Smooth muscle cell (in vitro differentiated cells): ENCODE data around the gene NGEF. TPM values are rescaled to one million over a fixed set of nuclear protein-coding genes. Genes with fewer than 3 reads are reported as not detected.

Source experiments
- DNase-seq: peaks from one replicate; lab custom pipeline; 2025; ENCODE audit not compliant: unreplicated experiment; lab: John Stamatoyannopoulos, UW
- H2AFZ ChIP-seq: fragments of 200-600 bp; sonication (generic); 2 replicates; pipeline ENCODE4 v1.6.0; 2016; ENCODE audit warnings: antibody characterized with exemption, low read depth, mild to moderate bottlenecking
- H3F3A ChIP-seq: fragments of 200-600 bp; sonication (generic); 2 replicates; pipeline ENCODE4 v1.6.0; 2017; ENCODE audit warnings: antibody characterized with exemption, low read depth
- H3K27ac ChIP-seq: fragments of 200-600 bp; sonication (generic); 2 replicates; pipeline ENCODE4 v1.5.1; 2016; ENCODE audit warnings: low read depth, mild to moderate bottlenecking
- H3K27me3 ChIP-seq: fragments of 200-600 bp; sonication (generic); 2 replicates; pipeline ENCODE4 v1.6.1; 2016; ENCODE audit warnings: low read depth, mild to moderate bottlenecking
- H3K36me3 ChIP-seq: fragments of 200-600 bp; sonication (generic); 2 replicates; pipeline ENCODE4 v1.5.1; 2016; ENCODE audit warnings: low read depth
- H3K4me1 ChIP-seq: fragments of 200-600 bp; sonication (generic); 2 replicates; pipeline ENCODE4 v1.5.1; 2016; ENCODE audit warnings: low read depth
- H3K4me2 ChIP-seq: fragments of 200-600 bp; sonication (generic); 2 replicates; pipeline ENCODE4 v1.6.0; 2016; ENCODE audit warnings: mild to moderate bottlenecking
- H3K4me3 ChIP-seq: fragments of 200-600 bp; sonication (generic); 2 replicates; pipeline ENCODE4 v1.5.1; 2016; ENCODE audit warnings: mild to moderate bottlenecking
- H3K79me2 ChIP-seq: fragments of 200-600 bp; sonication (generic); 2 replicates; pipeline ENCODE4 v1.6.0; 2016; ENCODE audit warnings: low read depth, mild to moderate bottlenecking
- H3K9ac ChIP-seq: fragments of 200-600 bp; sonication (generic); 2 replicates; pipeline ENCODE4 v1.6.0; 2016; ENCODE audit warnings: low read depth
- H3K9me3 ChIP-seq: fragments of 200-600 bp; sonication (generic); replicated peaks from 2 replicates; pipeline ENCODE4 v1.5.1; 2016; ENCODE audit warnings: low read depth
- H4K20me1 ChIP-seq: fragments of 200-600 bp; sonication (generic); 2 replicates; pipeline ENCODE4 v1.6.0; 2016; ENCODE audit warnings: low read depth
- CTCF ChIP-seq: fragments of 200-600 bp; sonication (generic); IDR thresholded peaks from 2 replicates; pipeline ENCODE4 v1.5.1; 2017; ENCODE audit warnings: borderline replicate concordance, mild to moderate bottlenecking, antibody characterized with exemption; ENCODE audit not compliant: insufficient read depth, poor library complexity, severe bottlenecking
- WGBS: methylation state at CpG from one replicate; pipeline ENCODE4 v1.1.7; 2016; ENCODE audit warnings: low lambda C conversion rate; 5-methylcytosine and 5-hydroxymethylcytosine counted together
- polyA plus RNA-seq: library from polyadenylated mRNA; unstranded; fragments of >200 nt; fragmentation: Nextera tagmentation; extraction: Ambion mirVana; gene quantifications from 2 replicates; pipeline ENCODE4 v1.2.1, GENCODE V29; 2016
- total RNA-seq: library from RNA; depleted of rRNA; stranded (reverse); fragments of >200 nt; gene quantifications from 2 replicates; pipeline ENCODE4 v1.2.3, GENCODE V29; 2014

Gene NGEF
- total and polyA plus RNA-seq, 2 experiments from 2014 or later: 0.09 TPM; not detected in 1

DNA sequence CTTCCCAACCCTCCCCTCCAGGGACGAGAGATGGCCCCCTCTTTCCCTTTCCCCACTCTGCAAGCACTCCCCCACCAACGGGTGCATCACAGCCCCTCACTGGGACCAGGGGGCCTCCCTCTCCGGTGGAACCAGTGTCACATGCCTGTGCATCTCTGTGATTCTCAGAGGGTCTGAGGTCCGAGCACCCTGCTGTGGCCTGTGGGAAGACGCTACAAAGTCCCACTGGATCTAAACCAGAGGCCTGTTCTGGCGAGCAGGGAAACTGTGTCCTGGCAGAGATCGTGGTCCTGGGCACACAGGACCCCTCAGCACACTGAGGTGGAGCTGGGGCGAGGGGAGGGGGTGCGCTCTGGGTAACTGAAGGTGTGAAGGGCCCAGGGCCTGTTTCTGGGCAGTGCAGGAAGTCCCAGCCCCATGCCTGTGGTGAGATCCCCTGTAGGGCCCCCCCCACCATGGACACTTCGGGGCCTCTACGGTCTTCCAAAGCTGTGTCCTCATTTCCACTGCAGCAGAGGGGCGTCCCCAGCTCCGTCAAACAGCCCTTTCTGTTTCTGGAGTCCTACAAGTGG lies 135.0 kb downstream of the NGEF start:
- Histone ChIP-seq H2AFZ (no peak overlapping the region), H3K4me2 (no peak overlapping the region), H4K20me1 (no peaks in the 10 kb centered on the region), H3K36me3 (no peaks in the 10 kb centered on the region), H3K4me3 (no peak overlapping the region), H3K9me3 (no peaks in the 10 kb centered on the region), H3K9ac (no peak overlapping the region), H3K79me2 (no peaks in the 10 kb centered on the region), H3K27ac (no peak overlapping the region), H3F3A (no peaks in the 10 kb centered on the region), H3K27me3 (peaks cover 29% of the 10 kb centered on the region), H3K4me1 (peaks cover 5% of the 10 kb centered on the region)
- WGBS: 94% methylated on average over 13 of the region's 13 CpGs
- no peak for TF ChIP-seq CTCF
- DNase-seq: no peak

DNA sequence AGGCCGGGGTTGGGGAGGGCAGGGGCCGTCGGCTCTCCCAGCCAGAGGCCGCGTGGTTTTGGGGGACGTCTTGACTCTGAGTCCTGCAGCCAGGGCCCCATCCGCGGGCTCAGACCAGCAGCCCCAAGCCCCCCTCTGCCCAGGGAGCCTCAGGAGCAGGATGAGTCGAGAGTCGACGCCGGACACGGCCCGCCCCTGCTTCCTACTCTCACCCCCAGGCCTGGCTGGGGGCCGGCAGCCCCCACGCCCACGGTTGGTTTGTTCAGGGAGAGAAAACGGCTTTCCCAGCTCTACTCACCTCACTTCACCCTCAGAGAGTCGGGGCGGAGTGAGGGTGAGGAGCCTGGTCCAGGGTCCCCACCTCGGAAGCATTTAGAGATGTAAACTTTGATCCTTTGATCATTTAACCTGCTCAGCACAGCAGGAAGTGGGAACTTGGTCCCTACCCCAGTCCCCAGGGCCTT lies 136.0 kb downstream of the NGEF start:
- no peaks in the 10 kb centered on the region for H3K9me3 ChIP-seq
- DNase-seq: no peak
- H3K4me3 ChIP-seq: peak overlapping the region; percentile 44
- no peaks in the 10 kb centered on the region for H3F3A ChIP-seq
- H3K9ac ChIP-seq: no peak overlapping the region
- H3K36me3 ChIP-seq: no peaks in the 10 kb centered on the region
- peaks cover 5% of the 10 kb centered on the region for H3K4me1 ChIP-seq
- H2AFZ ChIP-seq: no peak overlapping the region
- peaks cover 29% of the 10 kb centered on the region for H3K27me3 ChIP-seq
- WGBS: 41% methylated on average over 20 of the region's 21 CpGs
- TF ChIP-seq CTCF: no peak
- H3K79me2 ChIP-seq: no peaks in the 10 kb centered on the region
- H3K27ac ChIP-seq: no peak overlapping the region
- peak overlapping the region; percentile 83 for H3K4me2 ChIP-seq
- no peaks in the 10 kb centered on the region for H4K20me1 ChIP-seq

DNA sequence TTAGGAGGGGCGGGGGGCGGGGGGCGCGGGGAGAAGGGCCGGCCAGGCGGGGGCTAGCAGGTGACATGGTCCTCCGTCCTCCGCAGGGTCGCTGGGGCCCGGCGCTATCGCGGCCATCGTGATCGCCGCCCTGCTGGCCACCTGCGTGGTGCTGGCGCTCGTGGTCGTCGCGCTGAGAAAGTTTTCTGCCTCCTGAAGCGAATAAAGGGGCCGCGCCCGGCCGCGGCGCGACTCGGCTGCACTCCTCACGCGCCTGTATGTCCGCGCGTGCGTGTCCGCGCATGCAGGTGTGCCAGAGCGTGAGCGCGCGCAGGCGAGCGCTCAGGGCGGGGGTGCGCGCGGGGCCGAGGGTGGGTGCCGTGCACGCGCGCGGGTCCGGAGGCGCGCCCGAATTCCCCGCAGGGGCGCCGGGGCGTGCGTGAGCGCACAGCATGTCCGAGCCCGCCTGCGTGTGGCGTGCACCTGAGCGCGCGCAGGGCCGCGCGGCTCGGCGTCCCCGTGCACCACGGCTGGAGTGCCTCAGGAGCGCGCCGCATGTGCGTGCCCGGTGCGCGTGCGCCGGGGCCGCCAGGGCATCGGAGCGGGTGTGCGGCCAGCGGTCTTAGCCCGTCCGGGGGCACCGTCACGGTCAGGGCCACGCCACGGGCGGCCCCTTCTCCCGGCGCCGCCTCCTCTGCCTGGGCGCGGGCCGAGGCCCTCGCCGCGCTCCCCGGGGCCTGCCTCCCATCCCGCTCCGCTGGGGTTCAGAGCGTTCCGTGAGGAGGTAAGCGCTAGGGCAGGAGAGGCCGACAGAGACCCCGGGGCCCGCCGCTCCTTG lies 136.7 kb downstream of the NGEF start:
- Histone ChIP-seq H3K4me3 (peak overlapping the region; percentile 44), H3K79me2 (no peaks in the 10 kb centered on the region), H3K9ac (no peak overlapping the region), H3K27me3 (peaks cover 29% of the 10 kb centered on the region), H4K20me1 (no peaks in the 10 kb centered on the region), H3K27ac (no peak overlapping the region), H3K4me2 (peak overlapping the region; percentile 83), H2AFZ (no peak overlapping the region), H3F3A (no peaks in the 10 kb centered on the region), H3K36me3 (no peaks in the 10 kb centered on the region), H3K9me3 (no peaks in the 10 kb centered on the region), H3K4me1 (peaks cover 5% of the 10 kb centered on the region)
- no peak for DNase-seq
- no peak for TF ChIP-seq CTCF
- WGBS: 7% methylated on average over 85 of the region's 119 CpGs
